Measurements from ENCODE around the gene PIGN.

Gene PIGN

DNA sequence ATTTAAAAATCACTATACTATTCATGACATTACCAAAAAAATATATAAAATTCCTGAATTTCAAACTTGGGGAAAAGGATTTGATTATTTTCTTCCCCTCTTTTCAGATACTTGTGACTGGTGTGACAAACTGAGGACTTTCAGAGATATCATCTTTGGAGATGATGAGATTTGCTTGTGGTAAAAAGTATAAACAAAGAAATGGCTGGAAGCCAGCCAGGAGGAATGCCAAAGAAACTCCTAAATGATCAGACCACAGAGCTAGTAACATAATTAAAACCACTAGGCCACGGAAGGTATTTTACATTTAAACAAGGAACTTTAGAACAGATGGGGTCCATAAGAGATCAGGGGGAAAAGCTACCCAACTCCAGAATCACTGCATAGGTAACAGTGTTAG lies 58.7 kb downstream of the PIGN start:
- ATAC-seq (replicated peaks; ENCODE audit: extremely low read depth, poor library complexity, severe bottlenecking) = no peak
- H3K4me3 Mint-ChIP-seq = no peak overlapping the region
- H3K4me1 Mint-ChIP-seq = no peaks in the 10 kb centered on the region
- no peaks in the 10 kb centered on the region for H3K9me3 Mint-ChIP-seq
- H3K36me3 Mint-ChIP-seq (ENCODE audit: insufficient read depth) = no peaks in the 10 kb centered on the region
- no peak overlapping the region for H3K27ac Mint-ChIP-seq (ENCODE audit: low read depth)
- no peak for DNase-seq (ENCODE audit: low spot score in 2 of 2)
- no peaks in the 10 kb centered on the region for H3K27me3 Mint-ChIP-seq

DNA sequence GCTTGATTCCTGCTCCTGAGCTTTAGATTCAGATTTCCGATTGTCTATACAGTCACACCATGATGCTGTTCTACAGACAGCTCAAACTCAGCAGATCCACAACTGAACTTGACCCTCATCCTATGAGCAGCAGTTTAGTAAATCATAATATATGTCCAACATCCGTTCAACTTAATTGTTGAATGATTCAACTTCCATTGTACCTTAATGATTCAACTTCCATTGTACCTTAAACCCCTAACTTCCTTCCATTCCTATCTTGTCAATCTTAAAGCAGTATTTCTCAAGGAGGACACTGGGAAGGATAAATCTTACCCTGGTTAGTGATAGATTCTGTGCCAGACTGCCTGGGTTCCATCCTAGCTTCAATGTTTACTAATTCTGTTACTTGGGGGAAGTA lies 60.1 kb downstream of the PIGN start:
- H3K9me3 Mint-ChIP-seq = no peaks in the 10 kb centered on the region
- H3K36me3 Mint-ChIP-seq (ENCODE audit: insufficient read depth) = no peaks in the 10 kb centered on the region
- H3K4me1 Mint-ChIP-seq = no peaks in the 10 kb centered on the region
- H3K27me3 Mint-ChIP-seq = no peaks in the 10 kb centered on the region
- DNase-seq (ENCODE audit: low spot score in 2 of 2) = no peak
- H3K4me3 Mint-ChIP-seq = no peak overlapping the region
- no peak overlapping the region for H3K27ac Mint-ChIP-seq (ENCODE audit: low read depth)
- ATAC-seq (replicated peaks; ENCODE audit: extremely low read depth, poor library complexity, severe bottlenecking) = no peak

DNA sequence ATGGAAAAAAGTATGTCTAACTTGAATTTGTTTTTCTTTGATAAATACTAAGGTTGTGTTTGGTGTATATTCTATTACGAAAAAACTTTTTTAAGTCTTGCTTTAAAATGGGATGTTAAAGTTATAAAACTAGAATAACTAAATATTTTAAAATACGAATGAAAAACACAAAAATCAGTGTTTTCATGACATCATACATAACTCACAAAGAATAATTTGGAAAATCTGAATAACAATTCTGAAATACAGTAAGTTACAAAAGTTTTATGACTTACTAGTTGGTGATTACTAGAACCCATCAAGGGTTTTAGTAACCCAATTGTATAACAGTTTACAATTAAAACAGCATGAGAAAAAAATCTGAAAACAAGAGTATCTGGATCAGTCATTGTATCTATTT lies 61.2 kb downstream of the PIGN start:
- DNase-seq (ENCODE audit: low spot score in 2 of 2) (no peak), ATAC-seq (replicated peaks; ENCODE audit: extremely low read depth, poor library complexity, severe bottlenecking) (no peak)
- H3K9me3 Mint-ChIP-seq = no peaks in the 10 kb centered on the region
- no peaks in the 10 kb centered on the region for H3K36me3 Mint-ChIP-seq (ENCODE audit: insufficient read depth)
- H3K4me3 Mint-ChIP-seq = no peak overlapping the region
- H3K27ac Mint-ChIP-seq (ENCODE audit: low read depth) = no peak overlapping the region
- H3K27me3 Mint-ChIP-seq = no peaks in the 10 kb centered on the region
- H3K4me1 Mint-ChIP-seq = no peaks in the 10 kb centered on the region

- Mint-ChIP-seq H3K36me3 (ENCODE audit: insufficient read depth) (peaks cover 6% of the 10 kb centered on the region), H3K4me3 (no peak overlapping the region), H3K27ac (ENCODE audit: low read depth) (no peak overlapping the region), H3K9me3 (no peaks in the 10 kb centered on the region), H3K4me1 (no peaks in the 10 kb centered on the region), H3K27me3 (no peaks in the 10 kb centered on the region)
- ATAC-seq (replicated peaks; ENCODE audit: extremely low read depth, poor library complexity, severe bottlenecking) (no peak), DNase-seq (ENCODE audit: low spot score in 2 of 2) (no peak)
Measured at GRCh38 chr18:62122330-62122729, 64.5 kb downstream of the PIGN start.

DNA sequence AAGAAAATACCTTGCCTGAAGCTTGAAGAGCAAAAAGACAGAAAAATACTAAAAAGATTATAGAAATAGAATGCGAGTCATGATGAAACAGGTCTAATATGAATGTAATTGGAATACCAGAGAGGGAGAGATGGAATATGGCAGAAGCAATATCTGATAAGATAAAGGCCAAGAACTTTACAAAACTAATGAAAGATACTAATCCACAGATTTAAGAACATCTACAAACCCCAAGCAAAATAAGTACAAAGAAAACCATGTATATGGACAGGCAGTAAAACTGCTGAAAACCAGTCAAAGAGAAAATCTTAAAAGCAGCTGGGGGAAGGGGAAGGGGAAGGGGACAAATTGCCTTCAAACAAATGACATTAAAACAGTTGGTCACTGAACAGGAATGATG lies 67.0 kb downstream of the PIGN start:
- no peaks in the 10 kb centered on the region for H3K9me3 Mint-ChIP-seq
- H3K27me3 Mint-ChIP-seq = no peaks in the 10 kb centered on the region
- DNase-seq (ENCODE audit: low spot score in 2 of 2) (no peak), ATAC-seq (replicated peaks; ENCODE audit: extremely low read depth, poor library complexity, severe bottlenecking) (no peak)
- H3K27ac Mint-ChIP-seq (ENCODE audit: low read depth) = no peak overlapping the region
- H3K4me3 Mint-ChIP-seq = no peak overlapping the region
- peaks cover 6% of the 10 kb centered on the region for H3K36me3 Mint-ChIP-seq (ENCODE audit: insufficient read depth)
- no peaks in the 10 kb centered on the region for H3K4me1 Mint-ChIP-seq

DNA sequence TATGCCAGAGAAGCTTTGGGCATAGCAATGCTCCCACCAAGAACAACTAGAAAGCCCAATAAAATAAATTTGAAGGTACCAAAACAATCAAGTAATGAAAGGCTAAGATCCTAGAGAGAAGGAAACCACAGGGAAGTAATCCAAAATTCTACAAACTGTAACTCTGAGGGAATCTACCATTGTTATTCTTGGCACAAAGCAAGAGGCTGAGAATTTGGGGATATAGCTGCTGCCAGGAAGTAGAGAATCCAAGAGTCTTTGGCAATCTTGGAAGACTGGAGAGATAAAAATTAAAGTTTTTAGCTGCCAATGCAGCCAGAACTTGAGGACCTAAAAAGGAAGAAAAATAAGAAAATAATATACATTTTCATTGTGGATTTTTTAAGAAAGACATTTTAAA lies 68.5 kb downstream of the PIGN start:
- Mint-ChIP-seq H3K9me3 (no peaks in the 10 kb centered on the region), H3K27me3 (no peaks in the 10 kb centered on the region), H3K36me3 (ENCODE audit: insufficient read depth) (peaks cover 8% of the 10 kb centered on the region), H3K27ac (ENCODE audit: low read depth) (no peak overlapping the region), H3K4me3 (no peak overlapping the region), H3K4me1 (no peaks in the 10 kb centered on the region)
- no peak for ATAC-seq (replicated peaks; ENCODE audit: extremely low read depth, poor library complexity, severe bottlenecking)
- DNase-seq (ENCODE audit: low spot score in 2 of 2) = no peak

DNA sequence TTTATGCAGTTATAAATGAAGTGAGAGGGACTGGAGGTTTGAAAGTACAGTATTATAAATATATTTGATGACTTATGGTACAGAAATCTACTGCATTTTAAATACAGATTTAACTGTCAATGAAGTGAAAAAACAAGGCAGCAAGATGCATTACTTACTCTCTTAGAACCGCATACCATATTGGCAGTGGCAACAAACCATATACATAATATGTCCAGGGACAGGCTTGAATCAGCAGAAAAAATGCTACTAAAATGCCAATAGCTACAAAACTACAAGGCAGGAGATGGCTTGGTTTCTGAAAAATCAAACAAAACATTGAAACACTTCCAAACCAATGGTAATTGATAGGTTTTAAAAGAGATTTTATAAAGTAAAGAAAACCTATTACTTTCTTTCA lies 77.2 kb downstream of the PIGN start:
- peaks cover 2% of the 10 kb centered on the region for H3K36me3 Mint-ChIP-seq (ENCODE audit: insufficient read depth)
- no peaks in the 10 kb centered on the region for H3K9me3 Mint-ChIP-seq
- no peaks in the 10 kb centered on the region for H3K4me1 Mint-ChIP-seq
- no peaks in the 10 kb centered on the region for H3K27me3 Mint-ChIP-seq
- no peak for DNase-seq (ENCODE audit: low spot score in 2 of 2)
- no peak overlapping the region for H3K27ac Mint-ChIP-seq (ENCODE audit: low read depth)
- ATAC-seq (replicated peaks; ENCODE audit: extremely low read depth, poor library complexity, severe bottlenecking) = no peak
- H3K4me3 Mint-ChIP-seq = no peak overlapping the region

- DNase-seq (ENCODE audit: low spot score in 2 of 2) = no peak
- Mint-ChIP-seq H3K4me1 (no peaks in the 10 kb centered on the region), H3K36me3 (ENCODE audit: insufficient read depth) (no peaks in the 10 kb centered on the region), H3K9me3 (no peaks in the 10 kb centered on the region), H3K4me3 (no peak overlapping the region), H3K27ac (ENCODE audit: low read depth) (no peak overlapping the region), H3K27me3 (no peaks in the 10 kb centered on the region)
- ATAC-seq (replicated peaks; ENCODE audit: extremely low read depth, poor library complexity, severe bottlenecking) = no peak
Measured at GRCh38 chr18:62107881-62108280, 79.0 kb downstream of the PIGN start.

DNA sequence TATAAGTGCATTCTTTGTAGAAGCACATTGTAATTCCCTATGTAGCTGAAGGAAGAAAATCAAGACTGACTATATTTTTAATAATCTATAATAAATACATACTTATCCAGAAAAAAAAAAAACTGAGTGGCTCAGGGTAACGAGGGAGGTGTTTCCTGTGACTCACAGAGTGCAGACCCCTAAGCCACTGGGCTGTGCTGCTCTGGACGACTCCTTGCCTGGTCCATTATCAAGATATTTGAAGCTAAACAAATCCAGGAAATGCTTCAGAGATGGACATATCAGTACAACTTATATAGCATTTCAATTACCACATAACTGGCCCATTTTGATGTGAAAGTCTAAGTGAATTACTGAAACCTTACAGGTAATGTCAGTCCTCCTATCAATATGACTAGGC lies 80.6 kb downstream of the PIGN start:
- H3K36me3 Mint-ChIP-seq (ENCODE audit: insufficient read depth) = no peaks in the 10 kb centered on the region
- no peak overlapping the region for H3K27ac Mint-ChIP-seq (ENCODE audit: low read depth)
- no peaks in the 10 kb centered on the region for H3K9me3 Mint-ChIP-seq
- DNase-seq (ENCODE audit: low spot score in 2 of 2) = no peak
- H3K27me3 Mint-ChIP-seq = no peaks in the 10 kb centered on the region
- H3K4me3 Mint-ChIP-seq = no peak overlapping the region
- ATAC-seq (replicated peaks; ENCODE audit: extremely low read depth, poor library complexity, severe bottlenecking) = no peak
- H3K4me1 Mint-ChIP-seq = no peaks in the 10 kb centered on the region

DNA sequence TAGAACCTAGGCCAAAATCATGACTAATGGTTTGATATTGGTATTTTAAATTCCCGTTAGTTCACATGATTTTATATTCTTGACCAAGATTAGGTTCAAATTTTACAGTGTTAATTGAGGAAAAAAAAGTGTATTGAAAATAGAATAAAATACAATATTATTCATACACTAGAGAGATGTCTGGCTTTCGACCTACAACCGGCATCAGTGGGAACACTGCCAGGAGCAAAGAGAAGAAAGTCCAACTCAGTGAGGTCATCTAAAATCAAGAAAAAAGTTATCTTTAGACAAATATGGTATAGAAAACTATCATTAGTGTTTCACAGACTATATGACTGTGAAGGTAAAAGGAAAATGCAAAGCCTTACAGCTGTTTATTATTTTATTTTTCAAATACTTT lies 81.5 kb downstream of the PIGN start:
- no peaks in the 10 kb centered on the region for H3K4me1 Mint-ChIP-seq
- no peak for ATAC-seq (replicated peaks; ENCODE audit: extremely low read depth, poor library complexity, severe bottlenecking)
- no peak overlapping the region for H3K4me3 Mint-ChIP-seq
- H3K27ac Mint-ChIP-seq (ENCODE audit: low read depth) = peak overlapping the region; percentile 8
- H3K9me3 Mint-ChIP-seq = no peaks in the 10 kb centered on the region
- DNase-seq (ENCODE audit: low spot score in 2 of 2) = no peak
- peaks cover 3% of the 10 kb centered on the region for H3K36me3 Mint-ChIP-seq (ENCODE audit: insufficient read depth)
- H3K27me3 Mint-ChIP-seq = no peaks in the 10 kb centered on the region

DNA sequence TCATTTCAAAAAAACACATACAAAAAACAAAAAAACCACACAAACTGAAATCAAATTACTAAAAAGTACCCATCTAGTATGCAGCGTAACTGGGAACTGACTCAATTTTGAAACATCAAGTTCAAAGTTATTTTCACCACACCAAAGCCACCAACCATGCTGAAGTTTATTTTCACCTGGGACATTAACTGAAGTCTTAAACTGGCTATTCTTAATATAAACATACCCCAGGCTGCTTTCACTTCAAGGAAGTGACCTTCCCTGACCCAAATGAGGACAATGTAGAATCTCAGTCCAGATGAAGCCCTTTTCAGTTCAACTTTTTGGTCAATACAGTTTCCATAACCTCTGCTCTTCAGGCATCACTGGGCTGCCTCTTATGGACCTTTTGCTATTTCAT lies 84.6 kb downstream of the PIGN start:
- Mint-ChIP-seq H3K9me3 (no peaks in the 10 kb centered on the region), H3K4me3 (no peak overlapping the region), H3K36me3 (ENCODE audit: insufficient read depth) (peaks cover 12% of the 10 kb centered on the region), H3K4me1 (no peaks in the 10 kb centered on the region), H3K27me3 (no peaks in the 10 kb centered on the region), H3K27ac (ENCODE audit: low read depth) (no peak overlapping the region)
- ATAC-seq (replicated peaks; ENCODE audit: extremely low read depth, poor library complexity, severe bottlenecking) = no peak
- no peak for DNase-seq (ENCODE audit: low spot score in 2 of 2)

GRCh38 chr18:62101321-62101721 lies 85.5 kb downstream of the PIGN start:
- no peak overlapping the region for H3K27ac Mint-ChIP-seq (ENCODE audit: low read depth)
- no peaks in the 10 kb centered on the region for H3K9me3 Mint-ChIP-seq
- H3K36me3 Mint-ChIP-seq (ENCODE audit: insufficient read depth) = peaks cover 12% of the 10 kb centered on the region
- no peak overlapping the region for H3K4me3 Mint-ChIP-seq
- H3K4me1 Mint-ChIP-seq = no peaks in the 10 kb centered on the region
- DNase-seq (ENCODE audit: low spot score in 2 of 2) (no peak), ATAC-seq (replicated peaks; ENCODE audit: extremely low read depth, poor library complexity, severe bottlenecking) (no peak)
- no peaks in the 10 kb centered on the region for H3K27me3 Mint-ChIP-seq

DNA sequence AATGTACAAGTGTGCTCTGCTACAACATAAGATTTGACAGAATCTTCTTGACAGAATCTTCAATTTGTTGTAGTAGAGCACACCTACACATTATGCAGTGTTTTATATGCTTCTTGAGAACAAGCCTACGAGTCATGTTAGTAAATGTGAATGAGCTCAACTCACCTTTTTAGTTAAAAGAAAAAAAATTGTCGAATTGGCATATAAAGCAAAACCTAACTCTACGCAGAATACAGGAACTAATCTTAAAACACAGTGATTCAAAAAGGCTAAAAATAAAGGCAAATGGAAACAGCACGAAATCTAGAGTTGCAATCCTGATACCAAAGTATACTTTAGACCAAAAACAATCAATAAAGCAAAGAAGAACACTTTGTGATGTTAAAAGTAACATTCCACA lies 87.9 kb downstream of the PIGN start:
- H3K27ac Mint-ChIP-seq (ENCODE audit: low read depth) = no peak overlapping the region
- no peaks in the 10 kb centered on the region for H3K4me1 Mint-ChIP-seq
- ATAC-seq (replicated peaks; ENCODE audit: extremely low read depth, poor library complexity, severe bottlenecking) = no peak
- H3K9me3 Mint-ChIP-seq = no peaks in the 10 kb centered on the region
- DNase-seq (ENCODE audit: low spot score in 2 of 2) = no peak
- H3K27me3 Mint-ChIP-seq = no peaks in the 10 kb centered on the region
- H3K36me3 Mint-ChIP-seq (ENCODE audit: insufficient read depth) = peaks cover 12% of the 10 kb centered on the region
- H3K4me3 Mint-ChIP-seq = no peak overlapping the region

- H3K27me3 Mint-ChIP-seq = no peaks in the 10 kb centered on the region
- H3K27ac Mint-ChIP-seq (ENCODE audit: low read depth) = no peak overlapping the region
- DNase-seq (ENCODE audit: low spot score in 2 of 2) (no peak), ATAC-seq (replicated peaks; ENCODE audit: extremely low read depth, poor library complexity, severe bottlenecking) (no peak)
- no peaks in the 10 kb centered on the region for H3K4me1 Mint-ChIP-seq
- H3K36me3 Mint-ChIP-seq (ENCODE audit: insufficient read depth) = peaks cover 12% of the 10 kb centered on the region
- no peaks in the 10 kb centered on the region for H3K9me3 Mint-ChIP-seq
- H3K4me3 Mint-ChIP-seq = no peak overlapping the region
Measured at GRCh38 chr18:62097698-62098097, 89.2 kb downstream of the PIGN start.

Measured in central memory CD8-positive, alpha-beta T cell (primary cell).